HG02798 (cell line): ENCODE measurements around the gene BRCA2.

Source experiments
- ATAC-seq: cut with Tn5 transposase; IDR thresholded peaks from one replicate; pipeline ENCODE4 v1.9.1; 2021; ENCODE audit warnings: mild to moderate bottlenecking; ENCODE audit not compliant: unreplicated experiment, poor library complexity

Gene BRCA2

GRCh38 chr13:32426990-32427851 lies 111.9 kb downstream of the BRCA2 start:
- peak; percentile 16 for ATAC-seq

GRCh38 chr13:32427852-32428580 lies 112.7 kb downstream of the BRCA2 start, which contains the start of gene N4BP2L1:
TSS of gene N4BP2L1 (minus strand) at chr13:32428130. CDS start at chr13:32428082, 48 bp downstream.
- ATAC-seq, result peak; percentile 78

- ATAC-seq, result no peak
These were observed 113.5 kb downstream of the BRCA2 start for GRCh38 chr13:32428581-32429432.

- no peak for ATAC-seq
These were observed 114.2 kb downstream of the BRCA2 start for GRCh38 chr13:32429433-32429909.

GRCh38 chr13:32430018-32430747 lies 114.9 kb downstream of the BRCA2 start:
- no peak for ATAC-seq

- ATAC-seq, result no peak
These were observed 116.1 kb downstream of the BRCA2 start for GRCh38 chr13:32431361-32431760.

GRCh38 chr13:32432856-32433255 lies 117.5 kb downstream of the BRCA2 start:
- no peak for ATAC-seq

- no peak for ATAC-seq
These were observed 123.6 kb downstream of the BRCA2 start for GRCh38 chr13:32438871-32439270.

- peak; percentile 61 for ATAC-seq
These were observed 127.8 kb downstream of the BRCA2 start for GRCh38 chr13:32443111-32443510.

GRCh38 chr13:32445461-32445860 lies 130.2 kb downstream of the BRCA2 start:
- ATAC-seq, result no peak

GRCh38 chr13:32446220-32446619 lies 130.9 kb downstream of the BRCA2 start:
- ATAC-seq, result no peak

- no peak for ATAC-seq
These were observed 131.6 kb downstream of the BRCA2 start for GRCh38 chr13:32446773-32447465.

GRCh38 chr13:32447894-32448623 lies 132.8 kb downstream of the BRCA2 start:
- no peak for ATAC-seq

- ATAC-seq, result no peak
These were observed 133.7 kb downstream of the BRCA2 start for GRCh38 chr13:32448972-32449371.
